ENCODE results near the gene SLC8A3. TPM values are rescaled to one million over a fixed set of nuclear protein-coding genes. Genes with fewer than 3 reads are reported as not detected.

SLC8A3 gene
- total RNA-seq, 2 donors from 2014 or later, result under 0.01 to 0.66 TPM

DNA sequence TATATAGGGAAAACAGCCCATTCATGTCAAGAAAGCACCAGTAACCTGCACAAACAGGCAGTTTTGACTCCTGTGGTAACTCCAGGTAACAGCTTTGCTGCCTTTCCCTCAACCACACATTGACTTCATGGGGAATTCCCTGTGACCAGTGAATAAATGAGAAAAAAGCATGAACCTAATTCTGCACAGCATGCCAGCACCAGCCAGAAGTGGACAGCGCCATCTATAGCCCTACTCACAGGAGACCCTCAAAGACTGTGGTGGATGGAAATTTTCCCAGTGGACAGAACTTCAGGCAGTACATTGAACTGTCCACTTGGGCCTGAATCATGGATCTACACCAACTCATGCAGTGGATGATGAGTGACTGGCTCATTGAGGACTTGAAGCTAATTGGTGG lies 152.1 kb downstream of the SLC8A3 start:
- no peak for ATAC-seq
- Histone ChIP-seq H3K27me3 (no peaks in the 10 kb centered on the region), H3K4me1 (no peaks in the 10 kb centered on the region), H3K9me3 (no peaks in the 10 kb centered on the region), H3K4me3 (no peak overlapping the region), H3K27ac (no peak overlapping the region), H3K36me3 (replicated peaks in 1 of 2; ENCODE audit: insufficient read depth in 1 of 2, low read depth in 2 of 2) (no peaks in the 10 kb centered on the region)
- no peak for TF ChIP-seq POLR2A (IDR thresholded peaks at IDR 0.05)
- TF ChIP-seq, protein P1, sequence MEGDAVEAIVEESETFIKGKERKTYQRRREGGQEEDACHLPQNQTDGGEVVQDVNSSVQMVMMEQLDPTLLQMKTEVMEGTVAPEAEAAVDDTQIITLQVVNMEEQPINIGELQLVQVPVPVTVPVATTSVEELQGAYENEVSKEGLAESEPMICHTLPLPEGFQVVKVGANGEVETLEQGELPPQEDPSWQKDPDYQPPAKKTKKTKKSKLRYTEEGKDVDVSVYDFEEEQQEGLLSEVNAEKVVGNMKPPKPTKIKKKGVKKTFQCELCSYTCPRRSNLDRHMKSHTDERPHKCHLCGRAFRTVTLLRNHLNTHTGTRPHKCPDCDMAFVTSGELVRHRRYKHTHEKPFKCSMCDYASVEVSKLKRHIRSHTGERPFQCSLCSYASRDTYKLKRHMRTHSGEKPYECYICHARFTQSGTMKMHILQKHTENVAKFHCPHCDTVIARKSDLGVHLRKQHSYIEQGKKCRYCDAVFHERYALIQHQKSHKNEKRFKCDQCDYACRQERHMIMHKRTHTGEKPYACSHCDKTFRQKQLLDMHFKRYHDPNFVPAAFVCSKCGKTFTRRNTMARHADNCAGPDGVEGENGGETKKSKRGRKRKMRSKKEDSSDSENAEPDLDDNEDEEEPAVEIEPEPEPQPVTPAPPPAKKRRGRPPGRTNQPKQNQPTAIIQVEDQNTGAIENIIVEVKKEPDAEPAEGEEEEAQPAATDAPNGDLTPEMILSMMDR (IDR thresholded peaks at IDR 0.05), result no peak
- WGBS, 2 donors, result 82% methylated on average over 1 of the region's 1 CpG
- intact Hi-C loops (cut with DNase I), result no loop called here
- DNase-seq, result no peak

GRCh38 chr14:70034257-70034656 lies 154.5 kb downstream of the SLC8A3 start:
- DNase-seq (no peak), ATAC-seq (no peak)
- Histone ChIP-seq H3K4me3 (no peak overlapping the region), H3K36me3 (replicated peaks in 1 of 2; ENCODE audit: insufficient read depth in 1 of 2, low read depth in 2 of 2) (no peaks in the 10 kb centered on the region), H3K4me1 (peaks cover 6% of the 10 kb centered on the region), H3K27me3 (no peaks in the 10 kb centered on the region), H3K27ac (no peak overlapping the region), H3K9me3 (no peaks in the 10 kb centered on the region)
- TF ChIP-seq, protein P1 (IDR thresholded peaks at IDR 0.05), result no peak
- no peak for TF ChIP-seq POLR2A (IDR thresholded peaks at IDR 0.05)
- intact Hi-C loops (cut with DNase I), result no loop called here
- WGBS, 2 donors, result 63 to 66% methylated on average over 3 of the region's 3 CpGs

DNA sequence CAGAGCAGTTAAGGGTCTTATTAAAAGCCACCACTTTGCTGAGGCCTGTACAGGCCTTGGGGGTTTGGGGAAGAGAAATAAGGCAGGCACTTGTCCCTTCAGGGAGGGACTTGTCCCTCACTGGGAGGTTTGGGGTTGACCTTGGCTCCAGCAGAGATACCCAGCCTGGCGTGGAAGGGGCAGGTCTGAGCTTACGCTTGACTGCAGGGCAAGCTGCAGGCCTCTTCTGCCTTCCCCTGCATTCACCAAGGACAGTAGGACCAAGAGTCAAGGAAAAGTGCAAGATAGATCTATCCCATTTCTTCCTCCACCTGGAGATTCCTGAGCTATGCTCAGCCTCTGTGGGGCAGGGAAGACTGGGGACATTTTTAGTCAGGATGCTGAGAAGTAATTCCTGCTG lies 155.2 kb downstream of the SLC8A3 start:
- Histone ChIP-seq H3K4me3 (no peak overlapping the region), H3K36me3 (replicated peaks in 1 of 2; ENCODE audit: insufficient read depth in 1 of 2, low read depth in 2 of 2) (no peaks in the 10 kb centered on the region), H3K4me1 (peaks cover 6% of the 10 kb centered on the region), H3K9me3 (no peaks in the 10 kb centered on the region), H3K27ac (no peak overlapping the region), H3K27me3 (no peaks in the 10 kb centered on the region)
- no peak for ATAC-seq
- WGBS, 2 donors, result 77 to 83% methylated on average over 2 of the region's 2 CpGs
- no peak for DNase-seq
- TF ChIP-seq, protein P1 (IDR thresholded peaks at IDR 0.05), result no peak
- no peak for TF ChIP-seq POLR2A (IDR thresholded peaks at IDR 0.05)
- intact Hi-C loops (cut with DNase I), result no loop called here

DNA sequence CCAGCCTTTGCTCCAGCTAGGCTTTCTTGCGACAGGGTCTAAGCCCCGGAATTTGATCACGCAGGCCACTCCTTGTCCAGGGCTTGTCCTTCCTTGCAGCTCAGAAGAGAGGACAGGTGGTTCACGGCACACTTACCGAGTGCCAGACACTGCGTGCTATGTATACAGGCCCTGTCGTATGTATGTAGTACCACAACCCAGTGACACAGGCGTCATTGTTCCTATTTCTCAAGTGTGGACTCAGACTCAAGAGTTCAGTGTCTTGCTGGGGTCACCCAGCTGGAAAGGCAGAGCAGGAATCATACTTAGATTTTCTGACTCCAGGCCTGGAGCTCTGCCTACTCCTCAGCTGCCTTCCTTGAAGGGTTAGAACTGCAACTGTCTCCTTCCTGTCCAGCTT lies 155.6 kb downstream of the SLC8A3 start:
- intact Hi-C loops (cut with DNase I), result no loop called here
- WGBS, 2 donors, result 90 to 92% methylated on average over 8 of the region's 8 CpGs
- DNase-seq (no peak), ATAC-seq (no peak)
- no peak overlapping the region for H3K27ac ChIP-seq
- H3K4me3 ChIP-seq, result no peak overlapping the region
- peaks cover 6% of the 10 kb centered on the region for H3K4me1 ChIP-seq
- H3K9me3 ChIP-seq, result no peaks in the 10 kb centered on the region
- no peaks in the 10 kb centered on the region for H3K27me3 ChIP-seq
- TF ChIP-seq POLR2A (IDR thresholded peaks at IDR 0.05), result no peak
- TF ChIP-seq, protein P1 (IDR thresholded peaks at IDR 0.05), result no peak
- H3K36me3 ChIP-seq (replicated peaks in 1 of 2; ENCODE audit: insufficient read depth in 1 of 2, low read depth in 2 of 2), result no peaks in the 10 kb centered on the region

DNA sequence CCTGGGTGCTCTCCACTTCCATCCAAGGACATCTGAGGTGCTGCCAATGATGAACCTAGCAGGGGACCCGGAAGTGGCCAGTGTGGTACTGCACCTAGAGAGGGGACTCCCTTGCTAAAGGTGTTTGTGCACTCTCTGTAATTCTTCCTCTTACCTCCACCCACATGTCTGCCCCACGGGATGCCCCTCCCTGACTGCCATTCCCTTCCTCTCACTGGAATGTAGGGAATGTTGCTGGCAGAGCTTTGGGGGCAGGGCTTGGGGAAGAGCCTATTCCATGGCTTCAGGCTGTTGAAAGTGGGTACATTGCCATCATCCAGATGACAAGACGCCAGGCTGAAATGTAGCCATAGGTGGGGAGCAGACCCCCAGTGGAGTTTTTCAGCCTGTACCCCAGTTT lies 156.3 kb downstream of the SLC8A3 start:
- peak in 2 of 4 donors; percentile 24 to 49 for DNase-seq
- WGBS, 2 donors, result 50 to 61% methylated on average over 2 to 3 of the region's 3 CpGs

More for the DNA sequence above, 156.3 kb downstream of the SLC8A3 start:
- intact Hi-C loops (cut with DNase I), result no loop called here
- TF ChIP-seq, protein P1 (IDR thresholded peaks at IDR 0.05), result no peak
- no peak for TF ChIP-seq POLR2A (IDR thresholded peaks at IDR 0.05)
- Histone ChIP-seq H3K4me1 (peaks cover 6% of the 10 kb centered on the region), H3K27me3 (no peaks in the 10 kb centered on the region), H3K27ac (no peak overlapping the region), H3K36me3 (replicated peaks in 1 of 2; ENCODE audit: insufficient read depth in 1 of 2, low read depth in 2 of 2) (no peaks in the 10 kb centered on the region), H3K9me3 (no peaks in the 10 kb centered on the region), H3K4me3 (no peak overlapping the region)
- ATAC-seq, result peak; percentile 55
